Lower leg skin (tissue), 3 donors: ENCODE results near the gene LIX1L.

Experiments
- POLR2A ChIP-seq, 2 donors: fragments of 450-650 bp; IDR thresholded peaks; one replicate each; pipeline ENCODE4 v1.6.1; 2016 to 2017; ENCODE audit warnings: antibody characterized with exemption in 2 of 2, mild to moderate bottlenecking in 1 of 2, moderate library complexity in 1 of 2
- TF ChIP-seq, protein P1 (sequence below), 3 donors: fragments of 450-650 bp; IDR thresholded peaks; one replicate each; pipeline ENCODE4 v1.5.1; 2016; ENCODE audit warnings: antibody characterized with exemption in 3 of 3, mild to moderate bottlenecking in 3 of 3, moderate library complexity in 2 of 3

DNA sequence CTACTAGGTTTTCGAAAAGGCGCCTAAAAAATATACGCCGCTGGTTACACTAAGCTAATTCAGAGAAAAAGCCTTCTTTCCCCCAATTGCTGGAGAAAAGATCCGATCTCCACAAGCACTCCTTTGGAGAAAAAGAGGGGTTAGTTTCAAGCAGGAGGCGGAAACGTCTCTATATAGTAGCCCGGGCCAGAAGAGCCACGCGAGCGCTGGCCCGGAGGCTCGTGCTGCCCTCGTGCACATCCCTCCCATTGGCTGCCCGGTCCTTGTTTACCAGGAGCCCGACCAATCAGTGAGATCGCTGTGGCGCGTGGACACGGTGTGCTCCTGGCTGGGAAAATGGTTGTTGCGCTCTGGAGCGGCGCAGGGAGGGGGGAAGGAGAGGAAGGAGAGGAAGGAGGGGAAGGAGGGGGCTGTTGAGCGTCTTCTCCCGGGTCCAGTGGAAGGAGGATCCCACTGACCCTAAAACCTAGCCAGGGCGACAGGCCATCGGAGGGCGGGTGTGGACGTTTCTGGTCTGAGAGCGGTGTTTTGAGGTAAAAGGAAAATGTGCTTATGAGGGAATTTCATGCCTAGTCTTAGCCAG, 38.7 kb upstream of the LIX1L start, which contains the start of gene TXNIP:
- TF ChIP-seq, protein P1, sequence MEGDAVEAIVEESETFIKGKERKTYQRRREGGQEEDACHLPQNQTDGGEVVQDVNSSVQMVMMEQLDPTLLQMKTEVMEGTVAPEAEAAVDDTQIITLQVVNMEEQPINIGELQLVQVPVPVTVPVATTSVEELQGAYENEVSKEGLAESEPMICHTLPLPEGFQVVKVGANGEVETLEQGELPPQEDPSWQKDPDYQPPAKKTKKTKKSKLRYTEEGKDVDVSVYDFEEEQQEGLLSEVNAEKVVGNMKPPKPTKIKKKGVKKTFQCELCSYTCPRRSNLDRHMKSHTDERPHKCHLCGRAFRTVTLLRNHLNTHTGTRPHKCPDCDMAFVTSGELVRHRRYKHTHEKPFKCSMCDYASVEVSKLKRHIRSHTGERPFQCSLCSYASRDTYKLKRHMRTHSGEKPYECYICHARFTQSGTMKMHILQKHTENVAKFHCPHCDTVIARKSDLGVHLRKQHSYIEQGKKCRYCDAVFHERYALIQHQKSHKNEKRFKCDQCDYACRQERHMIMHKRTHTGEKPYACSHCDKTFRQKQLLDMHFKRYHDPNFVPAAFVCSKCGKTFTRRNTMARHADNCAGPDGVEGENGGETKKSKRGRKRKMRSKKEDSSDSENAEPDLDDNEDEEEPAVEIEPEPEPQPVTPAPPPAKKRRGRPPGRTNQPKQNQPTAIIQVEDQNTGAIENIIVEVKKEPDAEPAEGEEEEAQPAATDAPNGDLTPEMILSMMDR (IDR thresholded peaks at IDR 0.05) = no peak
- peak in 1 of 2 donors; percentile 99 for TF ChIP-seq POLR2A (IDR thresholded peaks at IDR 0.05)
